ENCODE results near the gene MBD3L2B.

DNA sequence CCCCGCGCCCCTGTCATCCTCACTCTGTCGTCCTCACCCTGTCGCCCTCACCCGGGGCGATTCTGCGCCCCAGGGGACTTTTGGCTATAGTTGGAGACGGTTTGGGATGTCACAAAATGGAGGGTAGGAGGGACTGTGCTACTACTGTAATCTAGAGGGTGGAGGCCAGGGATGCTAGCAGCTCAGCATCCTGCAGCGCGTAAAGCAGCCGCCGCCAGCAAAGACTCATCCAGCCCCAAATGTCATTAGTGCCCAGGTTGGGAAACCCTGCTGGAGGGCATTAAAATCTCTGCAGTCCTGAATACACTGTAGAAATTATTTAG is 48.6 kb upstream of the MBD3L2B start:
- TF ChIP-seq CTCF (IDR thresholded peaks at IDR 0.05) (no peak), EZH2phosphoT487 (IDR thresholded peaks at IDR 0.05) (no peak)

Data from neural progenitor cell (in vitro differentiated cells).